GM19468 (cell line): ENCODE results near the gene ERC2.

Experiments used
- ATAC-seq: cut with Tn5 transposase; IDR thresholded peaks from one replicate; pipeline ENCODE4 v1.9.1; 2021; ENCODE audit warnings: mild to moderate bottlenecking, moderate library complexity, moderate number of reproducible peaks; ENCODE audit not compliant: unreplicated experiment; ENCODE audit errors: extremely low read depth

Gene ERC2

DNA sequence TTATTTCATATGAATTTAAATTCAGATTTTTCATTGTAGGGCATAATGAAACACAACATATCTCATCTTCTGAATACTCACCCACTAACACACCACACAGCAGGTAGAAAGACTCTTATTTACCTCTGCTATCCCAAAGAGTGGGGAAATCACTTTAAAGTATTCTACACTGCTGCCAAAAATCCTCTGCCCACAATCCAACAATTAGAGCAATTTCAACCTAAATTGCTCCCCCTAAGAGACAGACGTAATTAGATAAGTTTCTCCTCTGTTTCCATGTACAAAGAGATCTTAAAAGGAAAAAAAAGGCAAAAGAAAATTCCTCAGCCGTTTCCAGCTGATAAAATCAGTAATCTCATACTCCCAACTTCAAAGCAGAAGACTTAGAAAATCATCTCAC lies 331.8 kb downstream of the ERC2 start:
- no peak for ATAC-seq

DNA sequence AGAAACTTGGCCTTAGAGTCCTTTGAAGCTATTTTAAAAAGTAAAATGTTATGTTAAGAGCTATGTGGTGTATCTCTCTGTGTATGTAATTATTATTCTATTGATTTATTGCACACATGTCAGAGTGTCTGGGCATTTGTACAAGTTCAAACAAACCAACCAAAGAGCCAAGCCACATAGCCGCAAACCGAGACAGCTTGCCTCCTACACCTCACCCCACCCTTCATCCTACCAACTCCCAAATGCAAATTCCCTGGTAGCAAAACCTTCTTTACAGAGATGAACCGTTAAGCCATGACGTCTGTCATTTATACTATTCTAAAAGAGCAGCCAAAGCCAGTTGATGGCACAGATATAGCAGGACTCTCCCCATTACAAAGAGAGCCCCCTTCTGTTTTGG lies 332.3 kb downstream of the ERC2 start:
- no peak for ATAC-seq

DNA sequence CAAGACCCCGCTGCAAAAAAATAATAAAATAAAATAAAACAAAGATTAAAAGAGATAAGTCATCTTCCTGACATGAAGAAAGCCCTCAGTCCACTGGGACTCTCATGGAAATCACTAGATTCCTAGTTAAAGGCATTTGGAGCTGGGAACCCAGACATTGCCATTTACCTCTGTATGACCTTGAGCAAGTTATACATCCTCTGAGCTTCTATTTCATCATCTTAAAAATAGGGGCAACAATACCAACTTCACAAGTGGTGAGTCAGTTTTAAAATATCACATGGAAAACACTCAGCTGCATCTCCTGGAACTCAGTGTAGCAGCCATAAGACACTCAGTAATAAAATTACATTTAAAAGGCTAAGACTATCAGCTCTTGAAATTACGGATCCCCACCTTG lies 334.8 kb downstream of the ERC2 start:
- no peak for ATAC-seq

DNA sequence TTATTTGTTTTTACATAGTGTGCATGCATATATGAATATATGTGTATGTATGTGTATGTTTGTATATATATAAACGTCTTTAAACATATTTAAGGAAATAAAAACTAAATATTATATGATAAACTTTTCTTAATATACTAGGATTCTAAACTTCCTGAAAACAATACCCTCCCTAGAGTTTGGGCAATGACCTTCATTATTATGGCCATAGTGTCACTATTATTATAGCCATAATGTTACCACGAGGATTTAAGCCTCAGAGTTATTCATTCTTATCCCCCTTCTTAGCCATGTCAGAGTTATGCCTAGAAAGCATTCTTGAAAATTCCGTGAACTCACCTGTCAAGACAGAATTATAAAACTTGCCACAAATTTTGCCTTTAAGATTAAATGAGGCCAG lies 335.5 kb downstream of the ERC2 start:
- ATAC-seq, result no peak

DNA sequence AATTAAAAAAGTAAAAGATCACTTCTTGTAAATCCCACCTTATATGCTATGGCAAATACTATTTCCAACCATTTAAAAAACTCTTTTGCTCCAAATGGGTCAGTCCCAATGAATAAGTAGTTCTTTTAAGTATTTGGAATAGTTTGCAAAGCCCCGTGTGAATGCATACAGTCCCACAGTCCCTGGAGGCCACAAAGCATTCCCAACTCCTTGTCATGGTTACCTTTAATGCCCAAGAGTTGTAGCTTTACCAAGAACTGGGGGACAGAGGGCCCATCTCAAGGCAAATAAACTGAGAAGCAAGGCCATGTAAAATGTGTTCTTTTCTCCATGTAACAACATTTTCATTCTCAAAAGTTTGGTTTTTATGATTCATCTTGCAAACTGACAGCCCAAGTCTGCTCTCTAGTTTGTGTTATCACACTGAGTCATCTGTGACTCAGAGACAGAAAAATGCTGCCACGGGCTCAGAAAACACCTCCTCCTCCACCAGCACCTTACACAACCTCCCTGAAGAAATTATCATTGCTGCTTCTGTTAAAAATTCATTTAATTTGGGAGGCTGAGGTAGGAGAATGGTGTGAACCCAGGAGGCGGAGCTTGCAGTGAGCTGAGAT lies 336.2 kb downstream of the ERC2 start:
- ATAC-seq, result no peak

DNA sequence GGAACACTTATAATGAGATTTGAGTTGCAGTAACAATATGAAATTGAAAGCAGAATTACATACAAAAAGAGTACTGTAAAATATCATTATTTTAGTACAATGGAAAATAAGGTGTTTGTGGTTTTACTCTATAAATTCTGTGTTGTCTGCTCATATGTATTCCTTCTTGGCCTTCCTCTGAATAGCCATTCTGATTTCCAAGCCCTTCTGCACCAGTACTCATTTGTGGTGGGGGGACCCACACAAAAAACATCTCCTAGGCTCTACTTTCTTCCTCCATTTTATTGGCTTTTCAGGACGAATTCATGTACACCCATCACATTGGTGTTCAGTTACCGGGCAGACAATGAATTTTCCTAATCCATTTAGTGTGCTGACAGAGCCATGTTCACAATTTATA lies 338.2 kb downstream of the ERC2 start:
- ATAC-seq, result no peak

DNA sequence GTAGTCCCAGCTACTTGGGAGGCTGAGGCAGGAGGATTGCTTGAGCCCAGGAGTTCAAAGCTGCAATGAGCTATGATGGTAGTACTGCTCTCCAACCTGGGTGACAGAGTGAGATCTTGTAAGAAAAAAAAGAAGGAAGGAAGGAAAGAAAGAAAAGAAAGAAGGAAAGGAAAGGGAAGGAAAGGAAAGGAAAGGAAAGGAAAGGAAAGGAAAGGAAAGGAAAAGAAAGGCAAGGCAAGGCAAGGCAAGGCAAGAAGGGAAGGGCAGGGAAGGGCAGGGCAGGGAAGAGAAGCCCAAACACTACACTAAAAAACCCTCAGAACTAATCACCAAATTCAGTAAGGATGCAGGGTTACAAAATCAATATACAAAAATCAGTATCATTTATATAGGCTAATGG lies 341.6 kb downstream of the ERC2 start:
- ATAC-seq, result no peak

DNA sequence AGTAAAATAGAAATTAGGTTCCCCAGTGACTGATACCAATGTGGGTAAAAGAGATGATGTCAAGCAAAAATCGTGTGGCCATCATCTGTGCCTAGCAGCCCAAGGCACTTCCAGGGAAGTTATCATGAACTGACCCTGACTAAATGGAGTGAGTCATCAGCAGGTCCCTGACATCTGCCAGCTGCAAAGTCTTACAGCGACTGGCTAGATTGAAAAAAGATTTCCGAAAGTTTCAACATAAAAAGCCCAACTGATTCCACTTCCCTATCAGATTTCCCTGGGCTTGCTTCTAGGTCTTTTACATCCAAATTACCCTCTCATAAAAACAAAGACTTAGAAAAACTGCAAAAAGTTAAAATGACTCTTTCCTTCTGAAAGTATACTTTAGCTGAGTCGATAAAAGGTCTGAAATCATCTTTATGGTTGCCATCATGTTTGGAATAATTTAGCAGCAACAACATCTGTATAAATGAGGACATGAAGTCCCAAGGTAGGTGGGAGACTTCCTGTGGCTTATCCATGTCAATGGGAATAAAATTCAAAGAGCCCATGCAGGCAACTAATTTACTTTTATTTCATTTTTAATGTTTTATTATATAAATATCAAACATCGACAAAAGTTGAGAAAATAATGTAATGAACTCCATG lies 342.8 kb downstream of the ERC2 start:
- no peak for ATAC-seq

DNA sequence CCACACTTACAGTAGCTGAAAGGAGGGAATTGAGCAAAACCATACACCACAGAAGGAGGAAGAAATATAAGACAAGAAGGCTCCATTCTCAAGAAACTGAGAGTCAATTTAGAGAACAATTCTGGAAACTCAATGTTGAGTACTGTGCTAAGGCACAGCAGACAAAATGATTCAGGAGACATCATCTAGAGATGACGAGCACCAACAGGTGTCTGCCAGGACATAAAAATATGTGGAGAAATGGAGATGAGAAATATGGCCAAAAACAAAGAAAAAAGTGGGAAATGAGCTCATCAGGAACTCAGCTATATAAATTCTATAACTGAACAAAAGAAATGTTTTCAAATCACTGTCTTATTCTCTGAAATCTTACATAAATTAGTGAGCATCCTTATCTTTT lies 343.7 kb downstream of the ERC2 start:
- ATAC-seq, result no peak

DNA sequence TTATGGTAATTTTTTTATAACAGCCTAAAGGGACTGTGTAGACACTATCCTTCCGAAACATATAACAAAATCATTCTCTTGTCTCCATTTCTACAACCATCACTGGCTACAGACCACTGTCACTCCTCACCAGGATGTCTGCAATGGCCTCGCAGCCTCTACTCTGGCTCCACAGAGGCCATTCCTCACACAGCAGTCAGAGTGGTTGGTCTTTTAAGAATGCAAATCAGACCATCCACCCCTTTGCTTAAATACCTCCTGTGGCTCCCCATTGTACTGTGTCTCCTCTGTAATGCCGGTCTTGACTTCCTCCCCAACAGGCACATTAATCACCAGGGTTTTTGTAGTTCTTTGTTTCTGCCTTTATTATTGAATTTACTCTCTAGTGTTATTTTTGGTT lies 344.8 kb downstream of the ERC2 start:
- ATAC-seq, result no peak

DNA sequence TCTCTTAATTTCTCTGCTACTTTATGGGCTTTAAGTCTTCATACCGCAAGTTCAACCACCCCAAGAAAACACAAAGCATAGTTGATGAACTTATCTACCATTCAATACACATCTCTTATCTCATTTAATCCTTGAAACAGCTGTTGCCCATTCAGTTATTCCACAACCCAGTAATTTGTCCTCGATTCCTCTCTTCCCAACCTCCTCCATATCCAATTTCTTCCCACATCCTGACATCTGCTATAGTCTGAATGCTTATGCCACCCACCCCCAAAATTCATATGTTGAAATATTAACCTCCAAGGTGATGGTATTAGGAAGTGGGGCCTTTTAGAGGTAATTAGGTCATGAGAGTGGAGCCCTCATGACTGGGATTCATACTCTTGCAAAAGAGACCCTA lies 345.4 kb downstream of the ERC2 start:
- ATAC-seq, result no peak

DNA sequence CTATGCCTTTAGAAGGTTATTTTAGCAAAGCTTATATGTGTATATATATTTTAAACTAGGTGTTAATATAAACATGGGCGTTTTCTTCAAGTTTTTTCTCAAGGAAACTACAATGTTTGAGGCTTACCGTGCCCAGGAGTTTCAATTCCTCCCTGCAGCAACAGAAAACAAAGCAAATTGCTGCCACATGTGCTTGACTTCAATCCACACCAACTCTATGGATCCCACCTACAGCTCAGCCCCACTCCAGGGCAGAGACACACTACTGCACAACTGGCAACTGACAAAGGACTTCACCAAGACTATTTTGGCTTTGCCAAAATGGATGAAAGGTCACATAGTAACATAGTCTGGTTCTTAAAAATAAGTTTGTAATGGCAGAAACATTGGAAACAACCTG lies 346.6 kb downstream of the ERC2 start:
- no peak for ATAC-seq

DNA sequence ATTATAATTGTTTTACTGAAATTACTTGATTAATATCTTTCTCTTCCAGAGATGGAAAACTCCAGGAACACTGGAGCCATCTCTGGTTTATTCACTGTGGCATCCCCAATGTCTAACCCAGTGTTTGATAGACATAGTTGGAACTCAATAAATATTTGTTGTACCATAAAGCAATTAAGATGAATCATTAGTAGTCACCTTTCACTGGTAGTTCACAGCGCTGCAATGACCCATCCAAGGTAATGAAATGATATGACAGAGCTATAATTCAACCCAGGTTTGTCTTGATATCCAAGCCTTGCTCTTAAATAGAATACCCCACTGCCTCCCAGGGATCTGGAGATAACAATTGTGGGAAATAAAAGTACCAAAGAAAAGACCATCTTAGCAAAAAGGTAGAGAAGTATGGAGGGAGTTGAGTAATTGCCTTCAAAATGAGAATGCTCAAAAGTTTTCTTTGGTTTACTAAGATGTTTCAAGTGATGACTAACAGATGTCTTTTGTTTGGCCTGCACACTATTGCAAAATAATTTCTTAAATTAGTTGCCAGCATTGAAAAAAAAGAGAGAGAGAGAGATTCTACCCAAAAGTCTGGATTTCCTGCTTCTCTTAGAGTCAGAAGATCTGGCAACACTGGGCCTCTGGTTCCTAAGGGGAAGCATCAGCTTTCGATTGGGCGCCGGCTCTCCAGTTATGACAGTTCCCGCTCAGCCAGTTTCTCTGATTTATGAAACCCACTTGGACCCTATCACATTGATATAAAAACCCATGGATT lies 348.5 kb downstream of the ERC2 start:
- no peak for ATAC-seq

DNA sequence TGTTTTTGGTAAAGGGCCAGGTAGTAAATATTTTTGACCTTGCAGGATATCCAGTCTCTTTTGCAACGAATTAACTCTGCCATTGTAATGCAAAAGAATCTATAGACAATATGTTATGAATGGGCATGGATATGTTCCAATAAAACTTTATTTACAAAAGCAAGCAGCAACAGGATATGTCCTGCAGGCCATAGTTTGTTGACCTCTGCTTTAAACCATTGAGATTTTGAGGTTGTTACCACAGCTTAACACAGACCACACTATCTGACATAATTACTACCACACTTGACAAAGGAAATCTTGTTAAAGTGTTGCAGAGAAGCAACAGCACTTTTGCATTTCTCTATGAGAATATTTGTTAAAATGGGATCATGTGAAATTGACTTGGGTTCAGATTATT lies 349.3 kb downstream of the ERC2 start:
- no peak for ATAC-seq

DNA sequence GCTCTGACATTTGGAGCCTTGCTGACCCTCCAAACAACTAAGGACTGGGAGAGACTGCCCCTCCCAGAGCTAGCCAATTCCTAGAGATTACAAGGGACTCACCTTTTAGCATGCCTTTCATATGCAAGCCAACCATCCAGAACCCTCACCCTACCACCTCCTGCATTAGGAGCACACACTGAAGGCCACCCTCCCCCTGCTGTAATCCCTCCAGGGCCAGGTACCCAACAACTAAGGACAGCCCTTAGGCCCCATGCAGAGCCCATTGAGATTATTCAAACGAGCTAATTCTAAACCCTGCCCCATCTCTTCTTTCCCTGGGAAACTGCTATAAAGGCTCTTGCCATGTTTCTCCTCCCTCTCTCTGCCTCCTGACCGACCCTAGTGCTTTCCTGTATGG lies 352.6 kb downstream of the ERC2 start:
- ATAC-seq, result no peak

DNA sequence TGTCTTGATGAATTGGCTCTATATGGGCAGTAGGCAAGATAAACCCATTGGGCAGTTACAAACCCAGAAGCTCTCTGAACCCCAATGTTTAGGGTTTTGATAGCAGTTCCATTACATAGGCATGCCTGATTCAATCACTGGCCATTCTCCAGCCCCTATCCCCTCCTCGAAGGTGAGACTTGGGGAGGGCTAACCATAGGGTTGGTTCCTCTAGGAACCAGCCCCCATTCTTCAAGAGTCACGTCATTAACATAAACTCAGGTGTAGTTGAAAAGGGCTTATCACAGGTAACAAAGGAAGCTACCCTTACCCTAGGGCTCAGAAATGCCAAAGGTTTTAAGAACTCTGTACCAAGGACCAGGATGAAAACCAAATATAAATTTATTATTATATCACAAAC lies 353.1 kb downstream of the ERC2 start:
- no peak for ATAC-seq

DNA sequence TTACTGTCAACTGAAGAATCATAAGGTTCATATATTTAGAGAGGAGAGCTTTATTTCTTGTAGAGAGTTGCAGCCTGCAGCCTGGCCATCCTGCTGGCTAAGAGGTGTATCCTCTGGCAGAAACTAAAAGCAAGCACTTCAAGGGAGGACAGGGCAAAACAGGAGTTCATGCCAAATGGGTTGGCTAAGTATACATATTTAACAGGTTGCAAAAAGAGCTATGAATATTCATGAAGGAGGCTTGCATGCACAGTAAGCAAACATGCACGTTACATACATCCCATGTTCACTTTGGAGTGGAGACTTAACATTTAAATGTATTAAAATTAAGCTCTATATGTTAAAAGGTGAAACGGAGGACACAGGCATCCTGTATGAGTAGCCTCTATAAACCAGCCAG lies 354.4 kb downstream of the ERC2 start:
- ATAC-seq, result no peak

DNA sequence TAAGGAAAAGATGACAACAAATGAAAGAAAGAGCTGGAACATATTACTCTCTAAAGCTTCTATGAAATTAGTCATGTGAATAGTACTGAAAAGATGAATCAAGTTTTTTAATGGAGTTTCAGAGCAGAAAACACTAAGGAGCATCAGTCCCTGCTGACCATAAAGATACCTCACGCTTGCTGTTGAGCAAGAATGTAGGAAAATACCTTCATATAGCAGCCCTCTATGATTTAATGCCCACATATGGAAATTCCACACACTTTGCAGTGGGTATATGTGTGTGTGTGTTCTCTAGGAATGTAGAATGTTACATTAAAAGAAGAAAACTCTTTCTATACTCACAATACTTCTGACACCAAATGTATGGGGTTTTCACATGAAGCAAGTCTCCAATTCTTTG lies 355.0 kb downstream of the ERC2 start:
- no peak for ATAC-seq

DNA sequence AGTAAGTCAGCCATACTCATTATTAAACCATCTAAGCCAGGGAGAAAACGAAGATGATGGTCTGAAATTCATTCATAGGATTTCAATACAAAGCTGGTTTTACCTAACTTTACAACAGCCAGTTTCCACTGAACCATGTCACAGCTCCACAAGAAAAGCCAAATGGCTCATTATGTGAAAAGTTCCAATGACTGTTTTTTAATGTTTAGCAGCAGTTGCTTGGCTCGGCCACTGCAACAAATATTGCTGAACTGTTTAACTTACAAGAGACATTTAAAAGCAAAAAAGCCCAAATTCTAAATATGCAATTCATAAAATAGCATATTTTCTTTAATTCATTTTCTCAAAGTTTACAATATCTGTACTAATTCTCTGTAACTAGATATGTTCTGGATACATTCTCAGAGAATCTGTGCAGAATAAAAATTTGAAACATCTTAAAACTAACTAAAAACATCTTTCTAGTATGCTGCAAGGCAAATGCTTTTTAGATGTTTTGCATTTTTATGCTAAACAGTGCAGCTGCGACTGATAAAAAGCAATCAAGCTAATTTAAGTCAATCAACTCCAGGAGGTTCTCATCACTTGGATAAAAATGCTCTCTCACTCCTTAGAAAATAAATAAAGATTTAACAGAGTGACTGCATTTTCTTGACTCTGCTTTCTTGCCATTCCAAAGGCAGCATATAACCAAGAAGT lies 356.5 kb downstream of the ERC2 start:
- ATAC-seq, result no peak

DNA sequence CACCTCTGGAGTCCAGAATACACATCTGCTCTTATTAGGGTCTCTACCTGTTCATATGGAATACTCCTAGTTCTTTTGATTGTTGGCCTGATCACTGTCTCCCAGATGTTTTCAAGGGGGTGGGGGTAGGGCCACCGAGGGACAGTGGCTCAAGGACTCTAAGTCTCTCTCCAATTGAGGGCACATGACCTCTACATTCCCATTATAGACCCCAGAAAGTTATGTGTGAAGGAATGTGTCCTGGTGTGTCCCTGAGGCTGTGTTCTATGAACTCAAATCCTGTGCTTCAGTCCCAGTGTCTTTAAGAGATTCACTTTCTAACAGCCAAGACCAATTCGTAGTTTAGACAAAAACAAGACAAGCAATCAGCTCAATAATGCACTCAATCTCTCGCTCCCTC lies 357.4 kb downstream of the ERC2 start:
- no peak for ATAC-seq

DNA sequence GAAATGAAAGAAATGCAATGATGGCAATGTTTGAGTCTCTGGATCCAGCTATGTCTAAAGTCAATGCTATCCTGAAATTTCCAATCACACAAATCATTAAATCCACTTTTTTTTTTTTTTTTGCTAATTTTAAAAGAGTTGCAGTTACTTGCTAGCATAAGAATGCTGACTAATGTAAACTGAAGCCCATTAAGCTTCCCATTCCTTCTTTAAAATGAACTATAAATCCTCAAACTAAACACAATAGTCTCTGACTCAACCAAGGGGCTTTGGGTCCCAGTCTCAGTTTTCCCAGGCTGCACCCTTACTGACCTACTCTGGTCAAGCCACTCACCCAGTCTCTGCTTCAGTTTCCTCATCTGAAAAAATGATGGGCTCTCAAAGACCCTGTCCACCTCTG lies 361.1 kb downstream of the ERC2 start:
- ATAC-seq, result no peak
